GM21576 (cell line): ENCODE results near the gene CFAP299.

ENCODE experiments used
- ATAC-seq: cut with Tn5 transposase; IDR thresholded peaks from one replicate; pipeline ENCODE4 v1.9.1; 2021; ENCODE audit warnings: mild to moderate bottlenecking, moderate library complexity; ENCODE audit not compliant: unreplicated experiment

Gene CFAP299

DNA sequence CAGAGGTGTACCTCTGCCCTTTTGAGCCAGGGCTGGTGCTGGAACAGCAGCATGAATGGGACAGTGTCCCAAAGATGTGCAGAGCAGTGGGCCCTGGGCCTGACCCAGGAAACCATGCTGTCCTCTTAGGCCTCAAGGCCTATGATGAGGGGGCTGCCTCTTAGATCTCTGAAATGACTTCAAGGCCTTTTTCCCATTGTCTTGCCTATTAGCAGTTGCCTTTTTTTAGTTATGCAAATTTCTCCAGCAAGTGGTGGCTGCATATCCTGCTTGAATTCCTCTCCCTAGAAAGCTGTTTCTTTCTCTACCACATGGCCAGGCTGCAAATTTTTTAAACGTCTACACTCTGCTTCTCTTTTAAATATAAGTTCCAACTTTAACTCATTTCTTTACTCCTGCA is 160.3 kb downstream of the CFAP299 start:
- no peak for ATAC-seq

DNA sequence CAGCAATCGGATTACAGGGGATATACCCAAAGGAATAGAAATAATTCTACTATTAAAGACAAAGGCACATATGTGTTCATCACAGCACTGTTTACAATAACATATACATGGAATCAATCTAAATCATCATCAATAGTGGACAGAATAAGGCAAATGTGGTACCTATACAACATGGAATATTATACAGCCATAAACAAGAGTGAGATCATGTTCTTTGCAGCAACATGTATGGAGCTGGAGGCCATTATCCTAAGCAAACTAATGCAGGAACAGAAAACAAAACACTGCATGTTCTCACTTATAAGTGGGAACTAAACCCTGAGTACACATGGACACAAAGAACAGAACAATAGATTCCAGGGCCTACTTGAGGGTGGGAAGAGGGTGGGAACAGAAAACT is 163.2 kb downstream of the CFAP299 start:
- ATAC-seq = no peak

DNA sequence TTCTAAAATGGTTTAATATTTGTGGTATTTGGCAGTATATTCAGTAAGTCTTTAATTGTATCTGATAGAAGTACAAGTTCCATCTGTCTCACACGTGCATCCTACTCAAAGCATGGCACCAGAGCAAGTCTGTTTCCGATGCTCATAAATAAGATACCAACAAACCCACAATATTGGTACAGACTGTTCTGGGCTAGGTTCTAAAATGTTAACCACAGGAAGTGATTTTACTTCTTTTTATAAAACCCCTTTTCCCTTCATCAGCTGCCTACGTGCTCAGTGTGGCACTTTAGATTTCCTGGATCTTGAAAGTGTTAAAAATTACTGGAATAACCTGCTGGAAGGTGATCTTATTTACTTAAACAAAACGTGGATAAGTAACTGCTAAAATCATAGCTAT is 165.1 kb downstream of the CFAP299 start:
- no peak for ATAC-seq

DNA sequence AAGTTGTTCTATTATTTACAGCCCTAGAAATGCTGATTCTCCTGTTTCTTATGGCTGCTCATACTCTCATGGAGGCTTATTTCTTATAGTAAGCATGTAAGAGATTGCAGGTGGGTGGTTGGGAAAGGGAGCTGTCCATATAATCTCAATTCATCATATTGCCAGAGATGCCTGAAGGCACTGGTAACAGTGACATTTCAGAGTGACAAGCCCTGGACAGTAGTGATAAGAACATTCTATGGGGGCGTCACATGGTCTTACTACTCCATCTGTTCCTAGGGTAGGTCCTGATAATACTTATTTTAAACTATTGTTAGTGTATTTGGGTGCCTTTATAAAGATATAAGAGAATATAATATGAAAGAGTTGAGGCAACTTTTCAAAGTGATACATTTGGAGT is 171.5 kb downstream of the CFAP299 start:
- ATAC-seq = no peak

DNA sequence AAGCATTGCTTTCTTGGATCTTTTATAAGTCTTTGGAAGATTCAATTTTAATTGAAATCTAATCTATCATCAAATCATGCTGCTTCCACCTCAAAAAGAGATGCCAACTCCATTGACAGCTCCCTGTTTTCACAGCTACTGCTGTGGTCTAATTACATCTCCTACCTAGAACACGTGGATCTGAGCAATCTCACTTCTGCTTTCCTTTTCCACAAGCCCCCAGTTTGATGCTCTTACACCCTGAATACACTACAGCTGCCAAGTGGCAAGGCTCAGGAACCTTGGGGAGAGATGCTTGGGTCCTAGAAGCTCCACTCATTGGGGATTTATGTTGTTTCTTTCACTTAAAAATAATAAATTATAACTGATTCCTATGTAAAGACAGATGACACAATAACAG is 172.0 kb downstream of the CFAP299 start:
- peak; percentile 92 for ATAC-seq

DNA sequence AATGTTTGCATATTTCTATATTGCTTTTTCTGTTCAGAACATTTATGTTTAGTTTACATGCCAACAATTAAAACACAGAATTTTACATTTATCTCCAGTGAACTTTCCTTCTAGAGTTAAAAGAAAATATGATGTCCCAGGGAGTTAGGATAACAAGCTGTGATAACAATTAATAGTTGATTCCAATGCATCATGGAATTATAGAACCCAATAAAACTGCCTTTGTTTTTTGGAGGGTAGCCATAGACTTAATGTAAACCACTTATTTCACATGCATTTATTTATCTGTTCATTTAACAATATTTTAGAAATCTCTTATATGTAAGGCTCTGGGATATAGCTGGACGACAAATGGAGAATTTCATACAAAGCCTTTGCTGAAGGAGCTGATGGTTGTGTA is 180.0 kb downstream of the CFAP299 start:
- no peak for ATAC-seq

DNA sequence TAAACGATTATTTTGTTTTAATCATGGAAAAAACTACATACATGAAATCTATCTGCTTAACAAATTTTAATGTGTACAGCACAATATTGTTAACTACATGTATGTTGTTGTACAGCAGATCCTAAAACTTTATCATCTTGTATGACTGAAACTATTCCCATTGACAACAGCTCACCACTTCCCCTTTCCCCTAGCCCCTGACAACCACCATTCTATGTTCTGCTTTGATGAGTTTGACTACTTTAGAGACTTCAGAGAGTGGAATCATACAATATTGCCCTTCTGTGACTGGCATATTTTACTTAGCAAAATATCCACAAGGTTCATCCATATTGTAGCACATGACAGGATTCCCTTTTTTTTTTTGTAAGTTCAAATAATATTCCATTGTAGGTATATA is 185.9 kb downstream of the CFAP299 start:
- no peak for ATAC-seq

DNA sequence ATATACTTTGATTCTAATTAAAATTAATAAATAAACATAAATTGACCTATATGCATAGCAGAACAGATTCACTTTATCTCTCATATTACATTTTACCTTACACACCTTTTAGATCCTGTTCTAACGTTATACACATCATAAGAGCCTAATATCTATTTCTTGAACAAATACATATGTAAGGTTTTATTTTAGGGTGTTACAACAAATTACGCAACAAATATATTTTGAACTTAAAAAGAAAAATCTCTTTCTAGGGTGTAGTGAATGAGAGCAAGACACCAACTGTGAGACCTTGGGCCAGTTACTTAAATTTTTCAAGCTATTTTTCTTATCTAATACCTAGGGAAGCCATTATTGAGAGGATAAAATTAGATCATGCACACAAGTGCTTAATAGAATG is 191.2 kb downstream of the CFAP299 start:
- ATAC-seq = no peak

DNA sequence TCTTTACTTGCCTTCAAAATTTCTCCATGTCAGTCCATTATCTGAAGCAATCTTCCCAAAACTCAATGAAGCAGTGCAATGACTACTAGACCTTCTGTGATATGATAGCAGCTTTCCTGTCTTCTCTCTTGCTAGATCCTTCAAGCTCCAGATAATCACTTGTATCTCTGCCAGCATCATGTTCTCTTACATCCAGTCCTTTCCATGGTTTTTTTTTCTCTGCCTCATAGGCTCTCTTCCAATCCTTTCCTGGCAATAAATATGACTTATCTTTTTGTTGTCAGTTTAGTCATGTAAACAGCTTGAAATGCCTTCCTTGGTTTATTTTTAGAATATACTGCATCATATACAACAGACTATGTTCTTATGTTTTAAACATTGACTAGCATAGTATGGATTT is 193.5 kb downstream of the CFAP299 start:
- ATAC-seq = no peak

DNA sequence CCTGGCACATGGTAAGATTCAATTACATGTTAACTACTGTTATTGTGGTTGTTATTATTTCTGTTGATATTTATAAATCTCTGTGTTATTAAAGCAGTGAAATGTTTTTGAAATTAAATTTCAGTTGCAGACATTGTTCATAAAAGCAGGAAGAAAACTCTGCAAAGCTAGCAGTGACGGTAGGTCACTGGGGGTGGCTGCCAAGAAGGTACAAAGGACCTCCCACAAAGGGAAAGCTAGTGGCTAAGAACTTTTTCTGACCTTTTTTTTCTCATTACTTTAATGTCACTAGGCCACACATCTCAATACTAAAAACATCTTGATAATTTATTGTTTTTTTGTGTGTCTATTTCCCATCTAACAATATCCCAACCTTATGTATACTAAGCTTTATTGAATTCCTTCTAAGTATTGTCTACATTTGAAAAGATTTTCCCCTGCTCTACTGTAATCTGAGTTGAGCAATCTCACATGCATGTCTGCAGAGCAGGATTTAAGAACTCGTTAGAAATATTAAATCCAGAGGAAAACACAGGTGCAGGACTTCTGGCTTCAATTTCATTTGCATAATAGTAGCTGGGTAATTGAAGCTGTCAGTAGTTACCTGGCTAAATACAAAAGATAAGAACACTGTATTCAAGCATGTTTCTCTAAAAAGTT is 197.3 kb downstream of the CFAP299 start:
- ATAC-seq = no peak

DNA sequence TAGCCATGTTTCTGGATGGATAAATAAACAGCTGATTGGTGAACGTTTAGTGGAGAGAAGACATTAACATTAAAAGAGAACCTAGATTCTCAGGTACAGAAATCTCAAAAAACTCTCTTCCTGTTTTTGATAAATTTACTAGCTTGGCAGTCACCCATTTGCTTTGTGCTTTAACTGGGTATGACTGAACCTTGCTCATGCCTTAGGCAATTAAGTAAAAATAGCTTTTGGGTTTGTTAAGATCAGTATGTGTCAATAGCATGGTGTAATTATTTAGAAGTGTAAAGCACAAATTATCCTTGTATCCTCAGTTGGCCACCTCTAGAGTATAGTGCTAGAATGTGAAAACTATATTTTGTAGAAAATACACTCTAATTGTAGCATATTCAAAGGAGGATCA is 200.0 kb downstream of the CFAP299 start:
- no peak for ATAC-seq

DNA sequence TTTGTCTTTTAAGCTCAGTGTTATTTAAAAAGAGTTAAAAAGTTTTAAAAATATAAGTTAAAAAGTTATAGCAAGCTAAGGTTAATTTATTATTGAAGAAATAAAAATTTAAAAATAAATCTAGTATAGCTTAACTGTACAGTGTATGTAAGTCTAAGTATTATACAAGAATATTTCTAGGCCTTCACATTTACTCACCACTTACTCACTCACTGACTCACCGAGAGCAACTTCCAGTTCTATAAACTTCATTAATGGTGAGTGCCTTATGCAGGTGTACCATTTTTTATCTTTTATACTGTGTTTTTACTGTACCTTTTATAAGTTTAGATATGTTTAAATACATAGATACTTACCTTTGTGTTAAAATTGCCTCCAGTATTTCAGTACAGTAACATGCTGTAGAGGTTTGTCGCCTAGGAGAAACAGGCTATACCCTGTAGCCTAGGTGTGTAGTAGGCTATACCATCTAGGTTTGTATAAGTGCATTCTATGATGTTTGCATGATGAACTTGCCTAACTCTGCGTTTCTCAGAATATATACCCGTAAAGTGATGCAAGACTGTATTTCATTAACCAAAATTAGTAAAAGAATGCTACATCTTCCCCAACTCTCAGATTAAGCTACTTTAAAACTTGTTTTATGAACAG is 202.9 kb downstream of the CFAP299 start:
- ATAC-seq = no peak

DNA sequence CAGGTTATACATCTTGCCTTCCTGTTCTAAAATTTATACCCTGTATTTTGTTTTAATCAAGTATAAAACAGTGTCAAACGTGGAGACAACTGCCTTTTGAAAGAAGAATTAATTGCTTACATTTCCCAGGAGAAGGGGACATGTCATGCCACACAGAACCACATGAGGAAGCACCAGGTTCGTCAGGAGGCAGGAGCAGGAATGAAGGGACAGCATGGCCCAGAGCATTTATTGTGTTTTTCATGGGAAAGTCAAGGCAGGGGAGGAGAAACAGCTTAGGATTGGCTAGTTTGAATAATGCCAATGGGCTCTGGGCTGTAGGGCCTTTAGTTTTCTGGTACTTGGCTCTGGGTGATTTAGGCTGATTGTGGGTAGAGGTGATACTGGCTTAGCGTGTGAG is 203.7 kb downstream of the CFAP299 start:
- no peak for ATAC-seq

DNA sequence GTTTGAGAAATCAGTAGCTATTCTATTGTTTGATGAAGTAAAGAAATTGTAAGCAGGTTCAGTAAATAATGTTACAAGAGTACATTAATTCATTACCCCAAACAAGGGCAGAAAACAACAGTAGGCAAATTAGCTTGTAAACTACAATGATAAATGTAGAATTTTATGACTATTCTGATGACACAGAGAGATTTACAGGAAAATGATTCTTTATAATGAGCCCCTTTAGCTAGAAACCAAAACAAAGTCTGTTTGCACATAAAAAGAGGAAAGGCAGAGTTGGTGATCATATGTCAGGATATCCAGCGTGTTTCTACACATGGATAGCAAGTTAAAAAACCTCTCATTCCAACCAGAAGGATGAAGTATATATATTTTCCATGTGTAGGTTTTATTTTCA is 204.8 kb downstream of the CFAP299 start:
- peak; percentile 17 for ATAC-seq

DNA sequence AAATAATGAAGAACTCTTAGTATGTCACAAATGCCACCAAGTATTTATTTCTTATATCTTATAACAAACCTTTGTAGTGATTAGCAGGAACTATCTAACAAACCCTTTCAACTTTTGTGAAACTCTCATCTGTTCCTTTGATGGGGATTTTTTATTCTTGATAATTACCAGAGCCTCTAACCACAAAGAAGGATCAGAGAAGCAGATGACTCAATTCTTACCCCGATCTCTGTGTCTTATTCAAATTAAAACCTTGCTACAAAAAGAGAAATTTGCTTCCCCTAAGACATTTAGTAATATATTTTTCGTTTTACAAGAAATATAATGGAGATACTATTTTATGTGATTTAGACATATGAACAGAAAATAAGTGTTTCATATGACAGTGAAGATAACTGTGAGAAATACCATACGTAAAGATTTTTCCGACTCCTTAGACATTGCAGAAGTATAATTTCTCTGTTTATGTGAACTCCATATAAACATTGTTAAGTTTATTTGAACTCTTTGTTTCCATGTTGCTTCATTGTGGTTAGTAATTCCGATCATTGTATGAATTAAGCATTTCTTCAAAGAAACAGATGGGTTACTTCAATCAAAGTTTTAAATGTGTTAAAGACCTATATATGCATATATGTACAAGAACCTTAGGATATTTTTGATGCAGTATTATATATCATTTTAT is 205.4 kb downstream of the CFAP299 start:
- peak; percentile 94 for ATAC-seq

DNA sequence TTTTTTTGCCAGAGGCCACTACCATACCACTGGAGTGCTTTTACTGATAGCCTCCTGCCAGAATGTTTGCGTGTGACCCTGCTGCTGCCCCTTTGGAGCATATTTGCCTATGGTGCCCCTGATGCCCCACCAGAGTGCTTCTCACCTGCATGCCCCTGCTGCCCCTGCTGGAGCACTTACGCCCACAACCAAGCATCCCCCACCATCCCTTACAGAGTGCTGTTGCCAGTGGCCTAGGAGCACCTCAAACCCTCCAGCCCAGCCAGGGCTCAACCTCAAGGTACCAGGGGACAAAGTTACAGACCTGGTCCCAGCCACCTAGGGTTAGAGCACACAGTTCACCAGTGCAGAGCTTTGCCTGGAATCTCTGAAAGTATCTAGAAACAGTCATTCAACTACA is 207.2 kb downstream of the CFAP299 start:
- no peak for ATAC-seq

DNA sequence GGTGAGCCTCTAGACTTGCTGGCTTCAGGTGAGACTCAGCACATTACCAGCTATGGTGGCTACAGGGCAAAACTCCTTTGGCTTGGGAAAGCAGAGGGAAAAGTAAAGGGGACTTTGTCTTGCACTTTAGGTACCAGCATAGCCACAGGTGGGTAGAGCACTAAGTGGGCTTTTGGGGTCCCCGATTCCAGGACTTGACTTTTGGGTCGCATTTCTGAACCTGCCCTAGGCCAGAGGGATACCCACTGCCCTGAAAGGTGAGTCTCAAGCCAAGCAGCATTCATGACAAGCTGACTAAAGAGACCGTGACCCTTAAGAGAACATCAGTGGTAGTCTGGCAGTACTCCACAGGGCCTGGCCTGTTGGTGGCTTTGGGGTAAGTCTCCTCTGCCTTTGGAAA is 224.8 kb downstream of the CFAP299 start:
- ATAC-seq = no peak

DNA sequence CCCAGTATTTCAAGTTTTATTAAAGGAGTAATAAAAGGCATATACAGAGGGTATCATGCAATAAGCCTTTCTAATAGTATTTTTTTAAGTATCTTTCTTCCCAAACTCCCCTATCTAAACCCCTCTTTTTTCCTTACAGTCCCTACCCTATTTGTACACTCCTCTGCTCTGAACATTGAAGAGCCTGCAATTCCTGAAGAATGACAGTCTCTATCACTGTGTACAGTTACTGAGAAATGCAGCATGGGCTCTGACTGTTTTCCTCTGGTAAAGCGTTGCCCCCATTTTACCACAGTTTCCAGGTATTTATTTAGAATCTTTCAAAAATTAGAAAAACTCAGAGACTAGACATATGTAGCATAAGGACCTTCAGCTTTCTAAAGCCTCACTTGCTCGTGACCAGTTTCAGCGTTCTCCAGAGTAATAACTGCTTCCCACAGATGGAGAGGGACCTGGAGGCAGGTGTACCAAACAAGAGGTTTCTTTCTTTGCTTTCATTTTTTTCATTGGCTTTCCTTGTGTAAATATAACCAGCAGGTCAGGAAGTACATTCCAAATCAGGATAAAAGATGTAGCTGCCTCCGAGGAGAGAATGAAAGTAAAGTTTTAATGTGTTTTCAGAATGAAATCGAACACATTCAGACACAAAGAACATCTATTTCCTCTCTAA is 230.8 kb downstream of the CFAP299 start:
- ATAC-seq = no peak

DNA sequence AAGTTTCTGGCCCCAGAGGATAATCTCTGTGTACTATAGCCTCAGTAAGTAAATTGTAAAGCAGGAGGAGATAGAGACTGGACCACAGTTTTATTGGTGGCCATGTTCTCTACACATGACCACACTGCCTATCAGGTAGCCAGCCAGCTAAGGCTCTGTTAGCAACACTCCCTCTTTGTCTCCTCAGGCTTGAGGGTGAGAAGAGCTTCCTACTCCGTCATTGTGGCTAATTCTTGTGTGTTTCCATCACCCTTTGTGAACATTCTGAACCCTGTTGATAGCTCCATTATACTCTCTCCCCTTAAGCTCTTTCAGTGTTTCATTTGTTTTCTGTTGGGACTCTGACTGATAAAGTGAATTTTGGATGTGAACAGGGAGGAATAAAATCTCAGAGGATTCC is 233.4 kb downstream of the CFAP299 start:
- no peak for ATAC-seq

DNA sequence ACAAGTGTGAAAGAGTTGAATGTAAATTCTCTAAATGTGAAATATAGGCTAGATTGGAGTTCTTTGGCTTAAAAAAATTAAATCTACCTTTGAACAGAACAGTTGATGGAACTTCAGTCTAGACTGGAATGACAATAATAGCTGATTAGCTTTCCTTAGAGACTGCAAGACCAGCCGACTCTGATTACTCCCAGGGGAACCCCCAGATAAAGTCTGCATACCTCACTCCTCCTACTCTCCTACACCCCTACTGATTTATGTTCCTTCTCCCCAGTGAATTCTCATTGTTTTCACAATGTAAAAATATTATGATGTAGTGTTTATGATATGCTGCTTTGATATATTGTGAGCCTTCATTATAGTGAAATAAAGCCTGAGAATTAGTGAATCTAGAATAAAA is 241.3 kb downstream of the CFAP299 start:
- ATAC-seq = no peak

DNA sequence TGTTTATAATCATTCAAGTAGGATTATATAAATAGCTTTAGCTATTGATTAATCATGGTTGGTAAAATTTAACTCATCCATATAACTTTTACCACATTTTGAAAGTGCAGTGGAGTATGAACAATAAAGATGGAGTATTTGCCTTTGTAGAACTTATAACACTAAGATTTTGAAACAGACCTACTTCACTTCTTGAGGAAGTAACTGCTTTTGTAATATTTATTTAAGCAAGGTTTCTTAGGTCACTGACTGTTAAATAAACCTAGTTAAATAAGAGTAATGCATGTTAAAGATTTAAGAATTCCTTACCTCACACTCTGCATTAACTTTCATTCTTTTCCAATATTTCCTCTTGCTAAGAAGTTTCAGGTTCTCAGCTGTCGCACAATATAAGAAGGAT is 242.5 kb downstream of the CFAP299 start:
- ATAC-seq = no peak

DNA sequence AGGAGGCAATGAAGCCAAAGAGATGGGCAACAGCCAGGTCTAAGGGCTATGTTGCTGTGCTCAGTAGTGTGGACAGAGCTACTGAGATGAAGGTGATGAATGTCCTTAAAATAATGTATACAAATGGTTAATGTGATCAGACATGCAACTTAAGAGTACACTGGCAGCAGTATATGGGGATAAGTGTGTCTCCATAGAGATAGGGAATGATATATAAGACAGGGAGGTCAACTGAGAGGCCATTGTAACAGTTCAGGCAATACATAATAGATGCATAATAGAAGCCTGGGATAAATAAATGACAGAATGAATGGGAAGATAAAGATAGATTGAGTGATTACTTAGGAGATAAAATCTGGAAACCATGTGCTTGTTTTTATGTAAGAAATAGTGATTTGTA is 250.0 kb downstream of the CFAP299 start:
- ATAC-seq = no peak
